NCI-H1048 (cell line): ENCODE data around the gene COMT.

Experiments used
- DNase-seq: peaks from one replicate; lab custom pipeline; 2025; lab: John Stamatoyannopoulos, UW

The COMT gene

DNA sequence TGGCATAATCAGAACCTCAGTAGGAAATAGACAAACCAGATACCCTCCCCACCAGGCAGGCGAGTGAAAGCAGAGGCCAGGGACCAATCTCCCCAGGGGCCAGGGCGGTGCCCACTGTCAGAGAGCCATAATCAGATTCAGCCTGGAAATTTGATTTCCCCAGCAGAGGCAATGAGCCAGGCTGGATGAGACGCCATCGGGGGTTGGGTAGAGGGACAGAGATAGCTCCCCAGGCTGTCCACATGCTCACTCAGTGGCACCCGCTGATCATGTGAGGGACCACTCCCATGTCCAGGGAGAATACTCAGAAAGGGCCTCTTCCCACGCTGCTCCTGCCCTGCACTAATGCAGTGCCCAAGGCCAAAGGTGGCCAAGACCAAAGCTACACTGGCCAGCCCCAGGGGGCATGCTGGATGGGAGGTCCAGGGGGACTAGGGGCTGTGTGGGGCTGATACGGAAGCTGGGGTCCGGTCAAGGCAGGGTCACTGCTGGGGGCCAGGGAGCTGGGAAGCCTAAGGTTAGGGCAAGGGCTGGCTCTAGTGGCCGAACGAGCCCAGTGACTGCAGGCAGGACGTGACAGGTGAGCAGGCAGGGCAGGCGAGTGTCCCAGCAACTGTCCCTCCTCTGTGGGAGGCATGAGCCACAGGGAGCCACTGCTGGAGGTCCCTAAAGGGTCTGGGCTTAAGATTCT lies 55.3 kb downstream of the COMT start:
- no peak for DNase-seq

DNA sequence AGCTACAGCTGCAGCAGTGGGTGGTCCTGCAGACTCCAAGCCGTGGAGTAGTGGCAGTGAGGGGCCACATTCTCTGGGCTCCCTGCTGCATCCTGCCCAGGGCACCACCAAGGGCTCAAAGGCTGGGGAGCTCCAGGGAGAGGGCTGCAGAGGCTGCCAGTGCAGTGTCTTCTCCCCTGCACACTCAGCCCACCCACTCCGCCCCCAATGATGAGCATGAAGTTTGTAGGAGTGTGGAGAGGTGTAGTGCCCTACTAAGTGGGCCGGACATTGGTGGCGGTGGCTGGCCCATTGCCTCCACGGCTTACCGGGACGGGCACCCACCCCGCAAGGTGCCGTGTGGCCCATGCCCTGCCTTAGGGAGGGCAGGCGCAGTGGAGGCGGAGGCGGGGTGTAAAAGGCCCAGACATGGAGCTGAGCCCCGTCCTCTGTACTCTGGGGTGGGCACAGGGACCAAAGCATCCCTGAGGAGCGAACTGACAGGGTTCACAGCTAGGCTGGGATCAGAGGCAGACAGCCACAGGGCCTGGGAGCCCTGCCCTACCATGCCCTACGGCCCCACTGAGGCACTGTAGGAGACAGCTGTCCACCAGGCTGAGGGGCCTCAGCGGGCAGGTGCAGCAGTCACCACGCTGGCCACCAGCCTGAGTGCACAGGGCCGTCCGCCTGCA lies 56.1 kb downstream of the COMT start:
- no peak for DNase-seq

DNA sequence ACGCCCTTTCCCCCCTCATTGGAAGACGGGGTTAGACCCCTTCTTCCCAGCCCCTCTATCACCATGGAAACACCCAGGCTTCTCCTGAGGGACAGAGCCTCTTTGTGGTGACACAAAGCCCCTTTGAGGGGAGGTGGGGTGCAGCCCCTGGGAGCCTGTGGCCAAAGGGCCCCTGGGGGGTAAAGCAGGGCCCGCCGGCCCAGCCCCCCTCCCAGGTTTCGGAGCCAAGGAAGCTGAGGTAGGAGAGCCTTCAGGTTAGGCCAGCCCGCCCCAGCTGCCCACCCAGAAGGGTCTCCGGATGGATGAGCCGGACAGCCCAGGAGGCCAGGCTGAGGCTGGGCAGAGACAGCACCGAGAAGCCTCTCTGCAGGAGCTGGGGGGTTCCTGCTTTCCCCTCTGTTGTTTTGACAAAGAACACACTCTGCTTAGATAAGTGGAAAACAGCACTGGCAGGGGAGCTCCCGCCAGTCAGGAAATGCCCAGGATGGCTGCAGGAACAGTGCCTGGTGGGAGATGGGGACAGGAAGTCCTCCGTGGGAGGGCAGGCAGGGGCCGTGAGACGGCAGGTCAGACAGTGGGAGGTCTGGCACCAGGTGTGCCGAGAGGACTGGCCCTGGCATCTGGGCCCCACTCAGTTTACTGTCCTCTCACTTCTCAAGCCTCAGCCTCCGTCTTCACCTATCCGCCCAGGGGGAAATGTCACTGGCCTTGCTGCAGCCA lies 56.8 kb downstream of the COMT start:
- DNase-seq, result no peak

DNA sequence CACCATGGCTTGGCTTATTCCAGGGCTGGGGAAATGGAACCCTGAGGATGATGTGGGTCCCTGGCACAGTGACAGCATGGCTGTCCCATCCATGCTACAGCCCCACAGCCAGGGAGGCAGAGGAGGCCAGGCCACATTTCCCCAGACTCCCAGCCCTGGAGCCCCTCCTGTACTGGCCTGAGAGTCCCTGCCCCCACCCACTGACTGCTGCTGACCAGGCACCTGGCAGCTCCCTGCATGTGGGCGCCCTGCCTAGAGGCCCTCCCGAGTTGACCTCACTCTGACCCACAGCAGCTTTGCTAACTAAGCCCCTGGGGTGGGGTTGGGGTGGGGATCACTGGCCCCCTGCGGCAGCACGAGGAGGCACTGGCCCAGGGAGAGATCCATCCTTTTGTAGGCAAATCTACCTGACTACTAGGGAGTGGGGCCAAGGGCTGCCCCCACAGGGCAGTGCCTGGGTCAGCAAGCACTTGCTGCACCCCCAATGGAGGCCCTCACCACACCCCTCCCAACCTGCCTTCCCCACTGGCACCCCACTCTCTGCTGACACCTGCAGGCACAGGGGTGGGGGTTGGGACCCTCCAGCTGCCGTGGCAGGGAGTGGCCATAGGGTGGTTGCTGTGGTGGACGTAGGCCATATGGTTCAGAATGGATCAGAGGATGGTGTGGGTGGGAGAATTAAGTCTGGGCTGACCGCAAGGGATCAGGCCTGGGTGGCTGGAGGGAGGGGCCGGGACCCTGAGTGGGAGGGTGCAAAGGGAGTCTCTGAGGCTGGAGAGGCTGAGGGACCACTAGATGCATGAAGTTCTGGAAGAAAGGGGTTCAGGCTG lies 57.6 kb downstream of the COMT start:
- DNase-seq, result no peak

DNA sequence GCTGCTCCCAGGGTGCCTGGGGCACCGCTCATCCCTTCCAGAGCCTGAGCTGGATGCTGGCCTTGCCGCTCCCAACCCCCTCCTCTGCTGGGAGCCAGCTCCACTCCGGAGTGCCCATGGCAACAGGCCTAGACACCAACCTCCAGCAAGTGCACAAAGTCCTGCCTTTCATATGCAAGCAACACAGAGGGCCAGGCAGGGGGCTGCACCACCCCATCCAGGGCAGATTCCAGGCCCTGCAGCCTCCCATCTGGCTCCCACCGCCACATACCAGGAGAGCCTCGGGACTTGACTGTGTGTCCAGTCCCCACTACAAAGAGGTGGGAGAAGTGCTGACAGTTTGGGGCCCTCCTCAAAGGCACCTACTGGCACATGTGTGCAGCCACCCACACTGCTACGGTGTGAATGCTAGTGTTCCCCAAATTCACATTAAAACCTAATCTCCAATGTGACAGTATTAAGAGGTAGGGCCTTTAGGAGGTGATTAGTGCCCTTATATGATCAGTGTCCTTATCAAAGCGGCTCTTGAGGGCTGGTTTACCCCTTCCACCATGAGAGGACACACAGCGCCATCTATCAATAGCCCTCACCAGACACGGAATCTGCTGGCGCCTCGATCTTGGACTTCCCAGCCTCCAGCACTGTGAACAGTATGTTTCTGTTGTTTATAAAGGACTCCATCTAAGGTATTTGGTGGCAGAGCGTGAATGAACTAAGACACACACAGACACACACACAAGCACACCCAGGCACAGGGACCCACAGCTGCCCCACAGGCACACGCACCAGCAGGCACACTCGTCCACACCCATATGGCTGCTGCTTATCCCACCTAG lies 58.9 kb downstream of the COMT start:
- DNase-seq, result no peak

DNA sequence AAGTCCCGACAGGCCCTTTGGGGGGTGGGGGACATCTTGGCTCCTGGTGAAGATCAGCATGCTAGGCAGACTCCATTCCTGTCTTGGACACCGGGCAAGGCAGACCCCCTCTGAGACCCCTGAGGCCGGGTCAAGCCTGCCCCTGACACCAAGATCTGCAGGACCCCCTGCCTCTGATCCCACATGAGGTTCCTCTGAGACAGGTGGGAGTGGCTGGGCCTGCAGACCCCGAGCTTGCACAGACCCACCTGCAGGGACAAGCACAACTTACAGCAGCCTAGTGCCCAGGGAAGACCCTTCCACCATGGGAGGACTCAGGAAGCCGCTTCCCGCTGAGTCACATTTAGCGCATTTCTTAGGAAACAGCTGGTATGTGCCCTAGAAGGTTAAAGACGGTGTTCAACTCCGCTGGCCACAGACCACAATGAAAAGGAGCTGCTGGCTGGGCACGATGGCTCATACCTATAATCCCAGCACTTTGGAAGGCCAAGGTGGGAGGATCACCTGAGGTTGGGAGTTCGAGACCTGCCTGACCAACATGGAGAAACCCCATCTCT lies 59.6 kb downstream of the COMT start:
- no peak for DNase-seq

DNA sequence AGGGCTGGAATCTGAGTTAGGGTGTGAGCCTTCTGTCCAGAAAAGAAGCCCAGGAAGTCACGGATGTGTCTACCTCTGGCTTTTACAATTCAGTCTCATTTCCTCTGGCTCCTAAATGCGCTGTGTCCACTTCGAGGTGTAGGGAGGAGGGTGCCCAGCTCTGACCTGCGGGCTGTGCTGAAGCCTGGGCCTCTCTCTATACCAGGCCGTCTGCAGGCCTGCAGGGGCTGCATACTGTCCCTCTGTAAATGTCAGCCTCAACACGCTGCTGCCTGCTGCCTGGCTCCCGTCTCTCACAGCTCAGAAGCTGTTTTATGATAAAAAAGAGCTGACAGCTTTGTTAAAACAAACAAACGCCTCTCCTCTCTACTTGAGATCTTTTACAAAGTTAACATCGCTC lies 60.6 kb downstream of the COMT start:
- no peak for DNase-seq

DNA sequence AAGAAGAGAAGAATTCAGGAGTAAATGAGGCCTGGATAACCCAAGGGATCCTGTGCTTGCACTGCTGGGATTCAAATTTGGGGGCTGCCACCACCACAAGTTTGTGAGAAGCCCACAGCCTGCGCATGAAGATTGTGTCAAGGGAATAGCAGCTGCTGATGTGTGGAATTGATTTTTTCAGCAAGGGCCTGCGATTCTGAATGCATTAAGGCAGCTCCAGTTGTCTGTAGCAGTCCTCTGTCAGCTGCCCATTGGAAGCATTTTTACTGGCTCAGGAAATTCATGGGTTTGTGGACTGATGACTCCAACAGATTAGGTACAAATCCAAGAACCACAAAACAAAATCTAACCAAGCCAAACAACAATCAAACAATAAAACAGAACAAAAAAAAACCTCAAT lies 61.1 kb downstream of the COMT start:
- no peak for DNase-seq

DNA sequence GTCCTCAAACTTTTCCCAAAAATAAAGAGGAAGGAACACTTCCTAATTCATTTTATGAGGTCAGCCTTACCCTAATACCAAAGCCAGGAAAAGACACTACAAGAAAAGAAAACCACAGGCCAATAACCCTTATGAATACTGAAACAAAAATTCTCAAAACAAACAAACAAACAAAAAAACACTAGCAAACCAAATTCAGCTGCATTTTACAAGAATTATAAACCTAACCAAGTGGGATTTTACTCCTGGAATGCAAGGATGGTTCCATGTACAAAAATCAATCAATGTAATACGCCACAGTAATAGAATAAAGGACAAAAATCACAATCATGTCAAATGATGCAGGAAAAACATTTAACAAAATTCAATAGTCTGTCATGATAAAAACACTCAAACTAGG lies 61.7 kb downstream of the COMT start:
- no peak for DNase-seq

DNA sequence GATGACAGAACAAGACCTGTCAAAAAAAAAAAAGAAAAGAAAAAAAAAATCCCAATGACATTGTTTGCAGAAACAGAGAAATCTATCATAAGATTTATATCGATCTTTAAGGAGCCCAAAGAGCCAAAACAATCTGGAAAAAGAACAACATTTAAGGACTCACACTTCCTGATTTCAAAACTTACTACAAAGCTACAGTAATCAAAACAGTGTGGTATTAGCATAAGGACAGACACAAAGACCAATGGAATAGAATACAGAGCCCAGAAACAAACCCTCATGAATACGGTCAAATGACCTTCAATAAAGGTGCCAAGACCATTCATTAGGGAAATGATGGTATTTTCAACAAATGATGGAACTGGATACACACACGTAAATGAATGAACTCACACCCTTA lies 62.9 kb downstream of the COMT start:
- no peak for DNase-seq

DNA sequence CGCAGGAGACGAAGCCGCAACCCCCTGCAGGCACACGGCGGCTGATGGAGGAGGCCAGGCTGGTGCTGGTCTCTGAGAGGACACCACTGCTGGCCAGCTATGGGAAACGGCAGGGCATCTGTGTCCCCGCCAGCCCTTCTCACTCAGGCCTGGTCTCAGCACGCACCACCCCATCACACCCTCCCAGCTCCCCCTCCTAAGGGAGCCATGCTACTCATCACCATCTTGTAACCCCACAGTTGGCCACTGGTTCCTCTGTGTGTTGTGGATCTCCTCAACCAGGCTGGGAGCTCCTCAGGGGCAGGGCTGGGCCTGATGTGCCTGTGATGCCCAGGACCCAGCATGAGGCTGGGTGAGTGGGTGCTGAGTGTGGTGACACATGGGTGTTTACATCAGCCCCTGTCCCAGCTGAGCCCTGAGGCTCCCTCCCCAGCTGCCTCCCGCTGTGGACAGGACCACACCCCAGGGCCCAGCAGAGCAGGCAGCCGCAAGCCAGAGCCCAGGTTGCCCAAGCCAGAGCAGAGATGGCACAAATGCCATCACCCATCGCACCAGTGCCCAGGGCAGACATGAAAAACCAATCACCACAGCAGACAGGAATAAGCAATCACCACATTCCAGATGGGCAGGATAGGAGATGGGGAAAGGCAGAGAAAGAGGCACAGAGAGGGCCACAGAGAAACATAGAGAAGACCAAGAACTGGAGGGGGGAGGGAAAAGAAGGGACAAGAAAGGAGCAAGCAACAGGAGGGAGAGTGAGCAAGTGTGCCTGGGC lies 66.8 kb downstream of the COMT start:
- DNase-seq, result no peak

DNA sequence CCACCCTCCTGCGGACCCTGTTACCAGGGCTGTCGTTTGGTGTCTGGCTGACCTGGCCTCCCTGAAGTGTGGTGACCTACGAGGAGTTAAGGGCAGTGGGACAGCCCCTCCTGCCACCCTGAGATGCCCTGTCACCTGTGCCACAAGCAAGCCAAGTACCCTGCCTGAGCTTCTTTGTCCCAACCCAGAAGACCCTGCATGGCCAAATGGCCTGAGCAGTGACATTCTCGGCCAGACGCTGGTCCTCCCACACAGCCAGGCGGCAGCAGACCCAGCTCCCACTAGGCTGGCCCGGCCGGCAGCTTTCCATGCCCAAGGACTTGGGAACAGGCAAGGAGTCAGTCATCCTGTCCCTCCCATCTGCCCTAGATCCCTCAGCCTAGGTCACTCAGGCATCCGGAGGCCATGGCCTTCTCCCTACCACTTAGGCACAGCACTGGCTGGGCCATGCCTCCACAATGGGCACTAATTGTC lies 67.5 kb downstream of the COMT start:
- no peak for DNase-seq

DNA sequence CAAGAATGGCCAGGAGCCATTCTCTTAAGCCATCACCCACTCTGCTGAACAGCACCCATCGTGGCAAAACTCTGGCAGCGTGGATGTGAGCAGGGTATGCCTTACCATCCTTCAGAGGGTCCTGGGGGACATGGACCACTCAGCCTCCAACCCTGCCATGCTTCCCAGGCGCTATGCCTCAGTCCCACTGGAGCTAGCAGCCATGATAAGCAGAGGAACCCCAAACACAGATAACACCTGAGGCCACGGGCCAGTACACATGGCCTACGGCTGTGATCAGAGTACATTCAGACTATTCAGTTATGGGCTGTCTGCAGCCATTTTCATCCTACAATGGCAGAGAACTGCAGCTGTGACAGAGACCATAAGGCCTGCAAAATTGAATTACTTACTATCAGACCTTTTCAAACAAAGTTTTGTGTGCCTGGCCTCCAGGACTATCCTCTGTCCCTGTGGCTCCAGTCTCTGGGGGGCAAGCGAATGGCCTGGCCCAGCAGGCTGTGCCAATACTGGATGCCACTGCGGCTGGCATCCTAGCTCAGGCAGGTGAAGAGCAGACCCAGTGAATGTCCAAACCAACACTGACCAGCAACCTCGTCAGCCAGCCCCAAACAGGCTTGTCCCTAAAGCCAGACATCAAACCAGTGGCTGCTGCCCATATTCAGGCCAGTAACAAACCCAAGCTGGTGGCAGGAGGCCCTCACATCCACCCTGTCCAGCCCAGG lies 68.2 kb downstream of the COMT start:
- DNase-seq, result no peak

DNA sequence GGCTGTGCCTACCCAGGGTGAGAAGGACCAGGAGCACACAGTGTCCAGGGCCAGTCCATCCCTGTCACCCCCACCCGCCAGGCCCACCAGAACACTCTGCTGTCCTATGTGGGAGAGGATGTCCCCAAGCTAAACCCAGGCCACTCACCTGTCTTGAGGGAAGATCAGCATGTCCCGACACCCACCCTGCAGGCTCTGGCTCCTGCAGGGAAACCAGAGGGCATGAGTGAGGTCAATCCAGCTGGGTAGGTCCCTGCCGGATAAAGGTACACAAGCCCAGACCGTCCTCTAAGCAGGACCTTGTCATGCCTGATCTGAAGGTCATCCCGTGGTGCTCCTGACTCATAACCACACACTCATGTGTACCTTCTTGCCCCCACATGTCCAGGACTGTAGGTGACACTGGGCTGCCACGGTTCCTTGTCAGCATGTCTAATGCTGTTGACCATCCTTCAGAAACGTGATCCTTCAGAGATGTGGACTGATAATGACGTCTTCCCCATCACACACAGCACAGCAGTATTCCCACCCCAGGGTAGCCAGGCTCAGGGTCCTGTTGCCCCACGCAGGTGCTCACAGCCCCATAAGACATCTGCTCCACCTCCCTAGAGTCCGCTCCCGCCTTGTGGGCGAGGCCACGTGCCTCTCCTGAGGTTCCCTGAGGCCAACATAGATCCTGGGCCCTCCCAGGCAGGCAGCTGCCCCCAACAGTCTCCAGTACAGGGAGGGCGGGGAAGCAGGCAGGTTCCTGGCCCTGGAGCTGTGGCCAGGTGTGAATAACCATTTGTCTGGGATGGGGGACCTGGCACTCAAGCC lies 68.9 kb downstream of the COMT start:
- DNase-seq, result no peak

DNA sequence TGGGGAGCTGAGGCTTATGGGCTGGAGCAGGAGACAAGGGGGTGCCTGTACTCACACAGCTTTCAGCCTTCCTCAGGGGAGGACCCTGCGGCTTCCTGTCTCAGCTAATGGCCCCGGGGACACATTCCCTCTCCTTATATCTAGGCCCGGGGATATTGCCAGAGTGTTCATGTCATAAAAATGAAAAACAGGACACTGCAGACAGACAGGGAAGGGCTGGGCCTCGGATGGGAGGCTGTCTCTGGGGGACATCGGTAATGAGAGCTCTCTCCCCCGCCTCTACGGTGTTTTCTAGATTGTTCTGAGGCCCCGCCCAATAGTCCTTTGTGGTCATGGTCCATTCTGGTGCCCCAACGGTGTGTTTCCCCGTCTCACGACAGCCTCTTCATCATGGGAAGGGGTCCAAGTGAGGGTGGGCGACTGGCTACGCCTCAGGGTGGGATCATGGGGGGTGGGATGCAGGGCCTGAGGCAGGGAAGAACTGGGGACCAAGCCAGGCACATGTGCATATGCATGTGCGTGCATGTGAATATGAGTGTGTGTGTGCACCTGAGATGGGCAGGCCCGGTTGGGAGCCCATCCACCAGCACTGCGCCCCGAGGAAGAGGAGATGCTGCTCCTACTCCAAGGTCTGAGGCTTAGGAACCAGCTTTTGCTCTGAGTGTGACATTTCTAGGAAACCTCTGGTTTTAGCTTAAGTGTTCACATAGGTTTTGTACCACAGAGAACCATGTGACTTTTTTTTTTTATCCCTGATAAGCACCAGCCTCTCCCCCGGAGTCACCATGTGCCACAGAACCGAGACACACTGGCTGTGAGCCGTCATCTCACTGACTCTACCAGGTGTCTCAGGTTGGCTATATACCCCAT lies 69.8 kb downstream of the COMT start:
- no peak for DNase-seq

DNA sequence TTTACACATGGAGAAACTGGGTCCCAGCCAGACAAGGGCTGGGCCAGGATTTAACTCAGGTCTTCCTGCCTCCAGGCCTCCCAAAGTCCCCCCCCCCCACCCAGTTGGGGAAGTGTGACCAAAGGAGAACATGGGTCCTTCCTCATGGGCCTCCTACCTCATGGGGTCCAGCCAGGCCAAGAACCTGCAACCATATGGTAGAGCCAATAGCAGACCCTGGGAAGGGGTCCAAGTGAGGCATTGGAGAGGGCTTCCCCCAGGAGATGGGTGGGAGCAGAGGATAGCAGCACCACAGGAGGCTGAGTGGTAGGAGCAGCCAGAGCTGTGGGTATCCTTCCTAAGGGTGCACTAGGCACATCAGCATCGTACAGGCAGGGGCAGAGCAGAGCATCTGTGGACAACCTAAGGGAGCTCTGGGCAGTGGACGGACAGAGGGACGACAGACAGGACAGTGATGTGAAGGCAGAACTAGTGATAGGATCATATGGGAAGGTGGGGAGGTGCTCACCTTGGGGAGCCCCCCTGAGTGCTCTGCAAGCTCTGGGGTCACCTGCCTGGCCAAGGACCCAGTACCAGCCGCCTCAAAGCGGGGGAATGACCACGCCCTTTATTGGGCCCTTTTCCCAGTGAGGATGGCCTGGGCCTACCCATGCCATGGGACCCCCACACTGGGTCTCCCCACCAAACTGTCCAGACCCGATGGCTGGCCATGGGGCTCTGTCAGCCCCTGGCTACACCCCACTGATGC lies 70.6 kb downstream of the COMT start:
- no peak for DNase-seq

DNA sequence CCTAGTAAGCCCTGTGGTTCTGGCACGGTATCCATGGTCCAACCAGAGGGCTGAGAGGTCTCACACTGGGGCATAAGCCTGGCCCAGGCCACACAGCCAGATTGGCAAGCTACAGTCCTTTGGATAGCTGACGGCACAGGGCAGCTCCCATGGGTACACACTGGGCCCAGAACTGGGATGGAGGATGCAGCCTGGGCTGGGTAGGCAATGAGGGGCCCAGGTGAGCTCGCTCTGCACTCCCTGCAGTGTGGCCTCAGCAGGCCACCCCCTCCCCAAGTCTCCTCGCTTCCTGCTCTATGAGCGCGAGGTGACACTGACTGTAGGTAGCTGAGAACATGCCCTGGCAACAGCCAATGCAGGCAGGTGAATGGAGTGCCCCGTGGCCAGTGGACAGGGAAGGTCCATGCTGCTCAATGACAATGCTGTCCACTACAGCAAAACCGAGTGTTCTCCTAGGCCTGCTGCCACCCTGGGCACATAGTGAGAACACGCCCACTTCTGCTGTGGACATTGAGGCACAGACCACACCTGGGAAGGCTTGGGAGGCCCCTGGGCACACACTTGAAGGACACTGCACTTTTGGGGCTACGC lies 71.3 kb downstream of the COMT start:
- no peak for DNase-seq
